ENCODE data around the gene ACSL6.
A peak's percentile ranks its signal among the peaks of the same experiment; 100 is the strongest.

Gene ACSL6

GRCh38 chr5:132012371-132013005 lies 1.0 kb upstream of the ACSL6 start:
- Mint-ChIP-seq H3K9me3 (no peaks in the 10 kb centered on the region), H3K36me3 (ENCODE audit: low read depth) (no peaks in the 10 kb centered on the region), H3K27me3 (ENCODE audit: low read depth, poor library complexity) (peaks cover 96% of the 10 kb centered on the region), H3K4me3 (peak overlapping the region; percentile 67), H3K4me1 (peaks cover 9% of the 10 kb centered on the region), H3K27ac (no peak overlapping the region)
- TF ChIP-seq CTCF (IDR thresholded peaks at IDR 0.05), result no peak
- peak; percentile 92 for DNase-seq

- H3K9me3 Mint-ChIP-seq, result no peaks in the 10 kb centered on the region
- H3K4me1 Mint-ChIP-seq, result peaks cover 9% of the 10 kb centered on the region
- peaks cover 85% of the 10 kb centered on the region for H3K27me3 Mint-ChIP-seq (ENCODE audit: low read depth, poor library complexity)
- no peaks in the 10 kb centered on the region for H3K36me3 Mint-ChIP-seq (ENCODE audit: low read depth)
- TF ChIP-seq CTCF (IDR thresholded peaks at IDR 0.05), result no peak
- no peak for DNase-seq
- no peak overlapping the region for H3K27ac Mint-ChIP-seq
- H3K4me3 Mint-ChIP-seq, result peak overlapping the region; percentile 81
Measured at GRCh38 chr5:132010989-132011621, 353 bp downstream of the ACSL6 start.

- TF ChIP-seq CTCF (IDR thresholded peaks at IDR 0.05), result no peak
- H3K4me3 Mint-ChIP-seq, result peak overlapping the region; percentile 81
- H3K27me3 Mint-ChIP-seq (ENCODE audit: low read depth, poor library complexity), result peaks cover 85% of the 10 kb centered on the region
- H3K9me3 Mint-ChIP-seq, result no peaks in the 10 kb centered on the region
- peaks cover 9% of the 10 kb centered on the region for H3K4me1 Mint-ChIP-seq
- H3K27ac Mint-ChIP-seq, result no peak overlapping the region
- no peaks in the 10 kb centered on the region for H3K36me3 Mint-ChIP-seq (ENCODE audit: low read depth)
- DNase-seq, result no peak
Measured at GRCh38 chr5:132010645-132010988, 841 bp downstream of the ACSL6 start.

GRCh38 chr5:132009706-132010405 lies 1.6 kb downstream of the ACSL6 start:
- DNase-seq, result no peak
- Mint-ChIP-seq H3K9me3 (no peaks in the 10 kb centered on the region), H3K4me3 (peak overlapping the region; percentile 81), H3K27ac (no peak overlapping the region), H3K36me3 (ENCODE audit: low read depth) (no peaks in the 10 kb centered on the region), H3K27me3 (ENCODE audit: low read depth, poor library complexity) (peaks cover 80% of the 10 kb centered on the region), H3K4me1 (peaks cover 9% of the 10 kb centered on the region)
- TF ChIP-seq CTCF (IDR thresholded peaks at IDR 0.05), result no peak

GRCh38 chr5:132008961-132009680 lies 2.3 kb downstream of the ACSL6 start:
- Mint-ChIP-seq H3K27me3 (ENCODE audit: low read depth, poor library complexity) (peaks cover 76% of the 10 kb centered on the region), H3K4me1 (peaks cover 9% of the 10 kb centered on the region)

More at GRCh38 chr5:132008961-132009680, 2.3 kb downstream of the ACSL6 start:
- DNase-seq, result no peak
- H3K27ac Mint-ChIP-seq, result no peak overlapping the region
- no peak for TF ChIP-seq CTCF (IDR thresholded peaks at IDR 0.05)
- H3K9me3 Mint-ChIP-seq, result no peaks in the 10 kb centered on the region
- H3K36me3 Mint-ChIP-seq (ENCODE audit: low read depth), result no peaks in the 10 kb centered on the region
- no peak overlapping the region for H3K4me3 Mint-ChIP-seq
